AG04450 (cell line): Measurements from ENCODE around the gene SDHC. TPM values are rescaled to one million over a fixed set of nuclear protein-coding genes. Genes with fewer than 3 reads are reported as not detected.

Source experiments
- polyA plus RNA-seq: library from polyadenylated mRNA; depleted of rRNA; stranded (reverse); fragments of >200 nt; gene quantifications from 2 replicates; pipeline ENCODE4 v1.2.3, GENCODE V29; 2011; rRNA removed
- small RNA-seq: library from RNA; depleted of rRNA; stranded (forward); fragments of <200 nt; gene quantifications from one replicate; pipeline ENCODE3, GENCODE V24; 2012; ENCODE audit warnings: low read depth; ENCODE audit not compliant: insufficient read length

SDHC gene
- polyA plus RNA-seq, 1 experiment = 311 TPM

Small RNA genes lying within 50 kb of the gene (small RNA-seq; reads per million reads assigned to genes)
- gene AL592295.2 (not detected), gene RNU6-481P (not detected)

Other genes starting within 250 kb of the SDHC start
- gene ARHGAP30, start 244.5 kb upstream of the SDHC start, polyA plus RNA-seq = not detected in 2 replicates
- gene NECTIN4, start 224.8 kb upstream of the SDHC start, polyA plus RNA-seq = 0.02 and 0.16 TPM in 2 replicates
- 1.1 and 1.6 TPM in 2 replicates for gene KLHDC9, start 216.0 kb upstream of the SDHC start, polyA plus RNA-seq
- gene PFDN2, start 196.3 kb upstream of the SDHC start, polyA plus RNA-seq = 84.2 and 101 TPM in 2 replicates
- gene NIT1, start 196.3 kb upstream of the SDHC start, polyA plus RNA-seq = 19.2 and 24.3 TPM in 2 replicates
- 34.9 and 38.0 TPM in 2 replicates for gene DEDD, start 181.7 kb upstream of the SDHC start, polyA plus RNA-seq
- gene UFC1, start 160.4 kb upstream of the SDHC start, polyA plus RNA-seq = 129 and 146 TPM in 2 replicates
- gene USP21, start 154.9 kb upstream of the SDHC start, polyA plus RNA-seq = 15.4 and 16.2 TPM in 2 replicates
- 9.7 and 9.8 TPM in 2 replicates for gene PPOX, start 148.0 kb upstream of the SDHC start, polyA plus RNA-seq
- gene B4GALT3, start 136.9 kb upstream of the SDHC start, polyA plus RNA-seq = 21.8 and 24.7 TPM in 2 replicates
- 0.52 and 0.72 TPM in 2 replicates for gene ADAMTS4, start 115.3 kb upstream of the SDHC start, polyA plus RNA-seq
- gene NDUFS2, start 112.0 kb upstream of the SDHC start, polyA plus RNA-seq = 150 and 155 TPM in 2 replicates
- 0.37 and 0.66 TPM in 2 replicates for gene FCER1G, start 99.1 kb upstream of the SDHC start, polyA plus RNA-seq
- gene APOA2, start 90.8 kb upstream of the SDHC start, polyA plus RNA-seq = not detected in 2 replicates
- gene TOMM40L, start 88.3 kb upstream of the SDHC start, polyA plus RNA-seq = 9.3 and 9.9 TPM in 2 replicates
- not detected in 2 replicates for gene NR1I3, start 76.2 kb upstream of the SDHC start, polyA plus RNA-seq
- not detected in 2 replicates for gene PCP4L1, start 55.6 kb upstream of the SDHC start, polyA plus RNA-seq
- gene MPZ, start 4.4 kb upstream of the SDHC start, polyA plus RNA-seq = 0.71 and 0.89 TPM in 2 replicates
- gene CFAP126, start 53.5 kb downstream of the SDHC start, polyA plus RNA-seq = not detected in 2 replicates
- gene FCGR2A, start 191.1 kb downstream of the SDHC start, polyA plus RNA-seq = 2.0 and 2.3 TPM in 2 replicates
- gene HSPA6, start 210.2 kb downstream of the SDHC start, polyA plus RNA-seq = 0.27 and 0.63 TPM in 2 replicates
- not detected in 2 replicates for gene FCGR3A, start 235.4 kb downstream of the SDHC start, polyA plus RNA-seq